NCI-H1694 (cell line): ENCODE results near the gene IQSEC3.
"Not testable (repeated sequence)": the region's sequence is repeated elsewhere in the genome, so short reads cannot be mapped to it uniquely, and the experiment has no call there.

Experiments used
- DNase-seq: peaks from one replicate; lab custom pipeline; 2025; lab: John Stamatoyannopoulos, UW

Gene IQSEC3

GRCh38 chr12:52902-53734, 13.4 kb upstream of the IQSEC3 start:
- DNase-seq, result not testable (repeated sequence)

GRCh38 chr12:53735-54730, 12.5 kb upstream of the IQSEC3 start:
- no peak for DNase-seq

GRCh38 chr12:54750-55535, 11.6 kb upstream of the IQSEC3 start:
- no peak for DNase-seq

- no peak for DNase-seq
Measured at GRCh38 chr12:56683-57346, 9.8 kb upstream of the IQSEC3 start.

- DNase-seq, result no peak
Measured at GRCh38 chr12:57539-57938, 9.0 kb upstream of the IQSEC3 start.

GRCh38 chr12:58832-59231, 7.7 kb upstream of the IQSEC3 start:
- DNase-seq, result no peak

- not testable (repeated sequence) for DNase-seq
Measured at GRCh38 chr12:61845-62244, 4.7 kb upstream of the IQSEC3 start.

- not testable (repeated sequence) for DNase-seq
Measured at GRCh38 chr12:65491-66063, 990 bp upstream of the IQSEC3 start.

- not testable (repeated sequence) for DNase-seq
Measured at GRCh38 chr12:66782-67504, 376 bp downstream of the IQSEC3 start.

GRCh38 chr12:69677-70076, 3.1 kb downstream of the IQSEC3 start:
- not testable (repeated sequence) for DNase-seq

- not testable (repeated sequence) for DNase-seq
Measured at GRCh38 chr12:70541-70940, 4.0 kb downstream of the IQSEC3 start.

- DNase-seq, result not testable (repeated sequence)
Measured at GRCh38 chr12:72018-72417, 5.5 kb downstream of the IQSEC3 start.

GRCh38 chr12:74420-75190, 8.0 kb downstream of the IQSEC3 start:
- DNase-seq, result not testable (repeated sequence)

- not testable (repeated sequence) for DNase-seq
Measured at GRCh38 chr12:75541-75940, 9.0 kb downstream of the IQSEC3 start.

- not testable (repeated sequence) for DNase-seq
Measured at GRCh38 chr12:76102-76501, 9.5 kb downstream of the IQSEC3 start.

- DNase-seq, result not testable (repeated sequence)
Measured at GRCh38 chr12:76551-76950, 10.0 kb downstream of the IQSEC3 start.

GRCh38 chr12:77101-77719, 10.6 kb downstream of the IQSEC3 start:
- DNase-seq, result not testable (repeated sequence)

- DNase-seq, result not testable (repeated sequence)
Measured at GRCh38 chr12:77769-78383, 11.3 kb downstream of the IQSEC3 start.
